ENCODE data around the gene OR52A1. TPM values are rescaled to one million over a fixed set of nuclear protein-coding genes. Genes with fewer than 3 reads are reported as not detected.
"Not testable (repeated sequence)": the region's sequence is repeated elsewhere in the genome, so short reads cannot be mapped to it uniquely, and the experiment has no call there.

The OR52A1 gene
- total RNA-seq, 4 donors from 2014 or later: not detected

GRCh38 chr11:5171856-5172255 is 17.3 kb upstream of the OR52A1 start:
- Histone ChIP-seq H3K27ac (no peak overlapping the region), H3K4me3 (no peak overlapping the region), H3K36me3 (no peaks in the 10 kb centered on the region), H3K4me1 (no peaks in the 10 kb centered on the region), H3K27me3 (no peaks in the 10 kb centered on the region), H3K9me3 (no peaks in the 10 kb centered on the region)
- TF ChIP-seq POLR2A (IDR thresholded peaks at IDR 0.05) (no peak), CTCF (IDR thresholded peaks at IDR 0.05) (no peak)
- DNase-seq: no peak

GRCh38 chr11:5165898-5166297 is 11.3 kb upstream of the OR52A1 start:
- DNase-seq, H3K4me3 ChIP-seq, H3K27me3 ChIP-seq, H3K27ac ChIP-seq, H3K9me3 ChIP-seq, H3K36me3 ChIP-seq, H3K4me1 ChIP-seq: not testable (repeated sequence)

GRCh38 chr11:5164807-5165206 is 10.2 kb upstream of the OR52A1 start:
- H3K27me3 ChIP-seq: not testable (repeated sequence)

GRCh38 chr11:5161045-5161444 is 6.5 kb upstream of the OR52A1 start:
- not testable (repeated sequence) for DNase-seq, H3K36me3 ChIP-seq, H3K9me3 ChIP-seq

More at GRCh38 chr11:5164807-5165206, 10.2 kb upstream of the OR52A1 start:
- DNase-seq, H3K27ac ChIP-seq, H3K4me3 ChIP-seq, H3K4me1 ChIP-seq, H3K9me3 ChIP-seq, H3K36me3 ChIP-seq: not testable (repeated sequence)

GRCh38 chr11:5160217-5160616 is 5.7 kb upstream of the OR52A1 start:
- not testable (repeated sequence) for H3K4me1 ChIP-seq, H3K36me3 ChIP-seq, H3K4me3 ChIP-seq, DNase-seq, H3K27me3 ChIP-seq, H3K27ac ChIP-seq, H3K9me3 ChIP-seq

More at GRCh38 chr11:5161045-5161444, 6.5 kb upstream of the OR52A1 start:
- H3K27me3 ChIP-seq, H3K27ac ChIP-seq, H3K4me1 ChIP-seq, H3K4me3 ChIP-seq: not testable (repeated sequence)

GRCh38 chr11:5159806-5160205 is 5.2 kb upstream of the OR52A1 start:
- no peaks in the 10 kb centered on the region for H3K4me1 ChIP-seq
- no peak overlapping the region for H3K4me3 ChIP-seq
- no peak for DNase-seq
- TF ChIP-seq POLR2A (IDR thresholded peaks at IDR 0.05): no peak
- no peak for TF ChIP-seq CTCF (IDR thresholded peaks at IDR 0.05)
- H3K27ac ChIP-seq: no peak overlapping the region
- H3K36me3 ChIP-seq: no peaks in the 10 kb centered on the region
- no peaks in the 10 kb centered on the region for H3K9me3 ChIP-seq
- no peaks in the 10 kb centered on the region for H3K27me3 ChIP-seq

GRCh38 chr11:5153574-5154431 is 754 bp downstream of the OR52A1 start:
- no peak for DNase-seq
- H3K27ac ChIP-seq: no peak overlapping the region
- no peaks in the 10 kb centered on the region for H3K9me3 ChIP-seq
- H3K4me1 ChIP-seq: no peaks in the 10 kb centered on the region
- no peaks in the 10 kb centered on the region for H3K36me3 ChIP-seq
- no peak for TF ChIP-seq POLR2A (IDR thresholded peaks at IDR 0.05)
- no peak for TF ChIP-seq CTCF (IDR thresholded peaks at IDR 0.05)
- no peaks in the 10 kb centered on the region for H3K27me3 ChIP-seq
- no peak overlapping the region for H3K4me3 ChIP-seq

- TF ChIP-seq POLR2A (IDR thresholded peaks at IDR 0.05) (no peak), CTCF (IDR thresholded peaks at IDR 0.05) (no peak)
- Histone ChIP-seq H3K27ac (no peak overlapping the region), H3K36me3 (no peaks in the 10 kb centered on the region), H3K4me1 (no peaks in the 10 kb centered on the region), H3K4me3 (no peak overlapping the region), H3K9me3 (no peaks in the 10 kb centered on the region), H3K27me3 (no peaks in the 10 kb centered on the region)
- no peak for DNase-seq
These were observed 2.8 kb downstream of the OR52A1 start for GRCh38 chr11:5151713-5152153.

GRCh38 chr11:5144206-5144605 is 10.4 kb downstream of the OR52A1 start:
- not testable (repeated sequence) for H3K27me3 ChIP-seq, H3K4me3 ChIP-seq, H3K27ac ChIP-seq, H3K9me3 ChIP-seq, H3K4me1 ChIP-seq, H3K36me3 ChIP-seq, DNase-seq

Data from Peyer's patch (tissue), 4 donors.